Measurements from ENCODE around the gene AMOTL2.

The AMOTL2 gene

DNA sequence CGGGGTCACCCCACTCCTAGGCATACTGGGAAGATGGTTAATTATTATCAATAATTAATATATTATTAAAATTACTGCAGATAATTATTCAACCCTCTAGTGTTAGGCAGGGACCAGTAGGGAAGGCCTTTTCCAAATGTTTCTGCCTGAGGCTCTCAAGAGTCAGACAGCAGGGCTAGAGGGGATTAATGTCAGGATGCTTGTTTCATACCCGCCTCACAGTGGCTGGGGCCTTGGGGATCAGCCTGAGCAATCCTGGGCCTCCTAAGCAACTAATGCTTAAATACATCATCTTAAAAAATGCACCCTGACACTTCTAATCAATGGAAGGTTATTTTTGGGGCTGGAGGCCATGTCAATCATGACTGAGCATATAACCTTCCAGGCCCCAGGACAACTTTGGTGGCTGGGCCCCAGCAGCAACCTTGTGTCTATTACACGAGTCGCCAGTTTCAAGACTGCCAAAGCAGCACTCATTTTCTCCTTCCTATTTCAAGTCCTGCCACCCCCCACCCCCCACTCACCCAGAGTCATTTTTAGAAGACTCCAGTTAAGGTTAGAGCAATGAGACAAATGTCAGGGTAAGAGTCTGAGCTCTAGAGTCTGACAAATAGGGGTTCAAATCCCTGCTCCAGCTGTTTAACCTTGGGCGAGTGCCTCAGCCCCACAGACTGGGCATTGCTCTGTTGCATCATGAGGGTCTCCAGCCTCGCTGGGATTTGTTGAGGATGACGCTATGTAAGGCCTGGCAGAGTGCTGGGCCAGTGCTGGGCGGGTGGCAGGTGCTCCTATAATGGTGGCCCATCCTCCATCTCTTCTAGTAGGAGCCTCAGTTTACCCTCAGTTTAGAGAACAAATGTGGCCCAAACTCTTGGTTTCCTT is 6.1 kb downstream of the AMOTL2 start:
- Mint-ChIP-seq H3K4me1 (peaks cover 84% of the 10 kb centered on the region), H3K4me3 (peak overlapping the region in 2 of 3 experiments; percentile 23 to 50), H3K36me3 (ENCODE audit: low read depth) (peaks cover 76% of the 10 kb centered on the region), H3K9me3 (no peaks in the 10 kb centered on the region), H3K27me3 (ENCODE audit: low read depth) (no peaks in the 10 kb centered on the region), H3K27ac (peak overlapping the region in 2 of 3 experiments; percentile 22 to 42)
- TF ChIP-seq, protein P1, sequence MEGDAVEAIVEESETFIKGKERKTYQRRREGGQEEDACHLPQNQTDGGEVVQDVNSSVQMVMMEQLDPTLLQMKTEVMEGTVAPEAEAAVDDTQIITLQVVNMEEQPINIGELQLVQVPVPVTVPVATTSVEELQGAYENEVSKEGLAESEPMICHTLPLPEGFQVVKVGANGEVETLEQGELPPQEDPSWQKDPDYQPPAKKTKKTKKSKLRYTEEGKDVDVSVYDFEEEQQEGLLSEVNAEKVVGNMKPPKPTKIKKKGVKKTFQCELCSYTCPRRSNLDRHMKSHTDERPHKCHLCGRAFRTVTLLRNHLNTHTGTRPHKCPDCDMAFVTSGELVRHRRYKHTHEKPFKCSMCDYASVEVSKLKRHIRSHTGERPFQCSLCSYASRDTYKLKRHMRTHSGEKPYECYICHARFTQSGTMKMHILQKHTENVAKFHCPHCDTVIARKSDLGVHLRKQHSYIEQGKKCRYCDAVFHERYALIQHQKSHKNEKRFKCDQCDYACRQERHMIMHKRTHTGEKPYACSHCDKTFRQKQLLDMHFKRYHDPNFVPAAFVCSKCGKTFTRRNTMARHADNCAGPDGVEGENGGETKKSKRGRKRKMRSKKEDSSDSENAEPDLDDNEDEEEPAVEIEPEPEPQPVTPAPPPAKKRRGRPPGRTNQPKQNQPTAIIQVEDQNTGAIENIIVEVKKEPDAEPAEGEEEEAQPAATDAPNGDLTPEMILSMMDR (IDR thresholded peaks at IDR 0.05; ENCODE audit: unreplicated experiment in 3 of 3): no peak

DNA sequence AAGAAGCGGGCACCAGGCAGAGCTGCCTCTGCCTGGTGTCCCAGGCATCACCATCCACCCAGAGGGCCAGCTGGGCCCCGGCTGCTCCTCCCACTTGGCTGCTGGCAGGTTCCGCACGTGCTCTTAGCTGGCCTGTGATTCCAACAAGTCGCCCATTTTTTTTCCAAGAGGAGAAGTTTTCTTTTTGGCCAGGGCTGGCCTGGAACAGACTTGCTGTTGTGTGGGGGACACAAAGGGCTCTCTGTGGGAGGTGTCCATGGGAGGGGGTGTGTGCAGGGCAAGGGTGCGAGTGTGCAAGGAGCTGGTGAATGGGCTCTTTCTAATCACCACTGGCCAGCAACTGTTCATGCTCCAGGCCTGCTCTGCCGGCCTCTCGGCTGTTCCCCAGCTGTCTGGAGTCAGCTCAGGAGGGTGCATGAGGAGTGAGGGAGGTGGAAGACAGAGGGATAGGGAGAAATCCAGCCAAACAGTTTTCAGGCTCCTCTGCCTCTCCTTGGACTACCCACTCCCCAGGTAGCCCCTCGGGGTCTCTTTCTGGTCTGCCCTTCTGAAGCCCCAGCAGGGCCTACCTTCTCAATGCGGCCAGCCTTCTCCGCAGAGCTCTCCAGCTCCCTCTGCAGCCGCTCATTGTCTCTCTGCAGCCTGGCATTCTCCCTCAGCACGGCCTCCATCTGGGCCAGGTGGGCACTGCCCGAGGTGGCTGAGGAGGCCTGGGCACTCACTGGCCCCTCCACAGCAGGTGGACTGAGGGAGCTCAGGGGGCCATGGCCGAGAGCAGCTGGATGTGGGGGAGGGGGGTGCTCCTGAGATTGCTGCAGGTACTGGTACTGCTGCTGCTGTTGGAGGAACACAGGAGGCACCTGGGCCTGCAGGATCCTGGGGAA is 7.1 kb downstream of the AMOTL2 start:
- Mint-ChIP-seq H3K9me3 (no peaks in the 10 kb centered on the region), H3K27me3 (ENCODE audit: low read depth) (no peaks in the 10 kb centered on the region), H3K36me3 (ENCODE audit: low read depth) (peaks cover 79% of the 10 kb centered on the region), H3K27ac (peak overlapping the region in 2 of 3 experiments; percentile 30 to 31), H3K4me3 (peak overlapping the region in 1 of 3 experiments; percentile 14), H3K4me1 (peaks cover 84% of the 10 kb centered on the region)
- TF ChIP-seq, protein P1 (IDR thresholded peaks at IDR 0.05; ENCODE audit: unreplicated experiment in 3 of 3): no peak

DNA sequence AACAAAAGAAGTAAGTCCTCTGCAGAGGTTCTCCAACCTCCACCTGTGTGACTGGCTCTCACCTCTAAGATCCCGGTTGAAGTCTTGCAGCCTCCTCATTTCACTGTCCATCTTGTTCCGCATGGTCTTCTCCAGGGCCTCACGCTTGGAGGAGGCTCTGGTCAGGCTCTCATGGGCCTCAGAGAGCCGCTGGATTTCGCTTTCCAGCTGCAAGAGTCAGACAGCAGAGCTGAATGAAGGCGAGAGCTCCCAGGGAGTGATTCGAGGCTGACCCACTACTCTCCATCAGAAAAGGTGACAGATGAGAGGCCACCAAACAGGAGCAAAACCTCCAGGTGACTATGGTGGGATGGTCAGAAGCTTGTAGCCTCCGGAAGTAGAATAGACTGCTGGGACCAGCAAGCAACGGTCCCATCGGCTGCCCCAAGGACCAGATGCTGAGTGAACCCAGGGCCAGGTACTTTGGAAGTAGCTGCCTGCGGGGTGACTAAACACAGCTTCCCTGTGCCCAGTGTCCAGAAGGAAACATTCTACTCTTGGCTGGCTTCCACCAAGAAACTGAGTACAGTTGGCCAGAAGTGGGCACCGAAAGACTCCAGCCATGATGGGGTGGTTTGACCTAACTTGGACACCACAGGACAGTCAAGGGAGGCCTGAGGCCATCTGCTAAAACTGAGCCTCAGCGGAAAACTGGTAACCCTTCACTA is 7.9 kb downstream of the AMOTL2 start:
- TF ChIP-seq, protein P1 (IDR thresholded peaks at IDR 0.05; ENCODE audit: unreplicated experiment in 3 of 3): no peak
- no peak overlapping the region for H3K4me3 Mint-ChIP-seq

DNA sequence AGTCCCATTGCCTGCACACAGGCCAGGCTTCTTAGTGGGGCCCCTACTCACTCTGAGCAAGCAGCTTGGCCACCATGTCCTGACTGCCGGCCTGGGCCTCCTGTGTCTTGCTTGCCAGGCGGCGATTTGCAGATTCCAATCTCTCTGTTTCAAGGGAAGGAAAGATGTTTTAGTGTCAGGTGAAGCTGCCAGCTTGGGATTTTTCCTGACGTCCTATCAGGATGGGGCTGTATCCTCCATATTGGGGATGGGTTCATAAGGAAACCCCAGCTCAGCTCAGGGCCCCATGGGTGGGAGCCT is 8.5 kb downstream of the AMOTL2 start:
- Mint-ChIP-seq H3K4me3 (peak overlapping the region in 1 of 3 experiments; percentile 79), H3K27me3 (ENCODE audit: low read depth) (no peaks in the 10 kb centered on the region), H3K36me3 (ENCODE audit: low read depth) (peaks cover 78% of the 10 kb centered on the region), H3K27ac (peak overlapping the region; percentile 53 to 92 (median 91)), H3K4me1 (peaks cover 80% of the 10 kb centered on the region), H3K9me3 (no peaks in the 10 kb centered on the region)
- TF ChIP-seq, protein P1 (IDR thresholded peaks at IDR 0.05; ENCODE audit: unreplicated experiment in 3 of 3): no peak

More for the DNA sequence above, 7.9 kb downstream of the AMOTL2 start:
- no peaks in the 10 kb centered on the region for H3K9me3 Mint-ChIP-seq
- H3K36me3 Mint-ChIP-seq (ENCODE audit: low read depth): peaks cover 80% of the 10 kb centered on the region
- no peaks in the 10 kb centered on the region for H3K27me3 Mint-ChIP-seq (ENCODE audit: low read depth)
- H3K4me1 Mint-ChIP-seq: peaks cover 83% of the 10 kb centered on the region
- peak overlapping the region in 2 of 3 experiments; percentile 31 to 92 for H3K27ac Mint-ChIP-seq

DNA sequence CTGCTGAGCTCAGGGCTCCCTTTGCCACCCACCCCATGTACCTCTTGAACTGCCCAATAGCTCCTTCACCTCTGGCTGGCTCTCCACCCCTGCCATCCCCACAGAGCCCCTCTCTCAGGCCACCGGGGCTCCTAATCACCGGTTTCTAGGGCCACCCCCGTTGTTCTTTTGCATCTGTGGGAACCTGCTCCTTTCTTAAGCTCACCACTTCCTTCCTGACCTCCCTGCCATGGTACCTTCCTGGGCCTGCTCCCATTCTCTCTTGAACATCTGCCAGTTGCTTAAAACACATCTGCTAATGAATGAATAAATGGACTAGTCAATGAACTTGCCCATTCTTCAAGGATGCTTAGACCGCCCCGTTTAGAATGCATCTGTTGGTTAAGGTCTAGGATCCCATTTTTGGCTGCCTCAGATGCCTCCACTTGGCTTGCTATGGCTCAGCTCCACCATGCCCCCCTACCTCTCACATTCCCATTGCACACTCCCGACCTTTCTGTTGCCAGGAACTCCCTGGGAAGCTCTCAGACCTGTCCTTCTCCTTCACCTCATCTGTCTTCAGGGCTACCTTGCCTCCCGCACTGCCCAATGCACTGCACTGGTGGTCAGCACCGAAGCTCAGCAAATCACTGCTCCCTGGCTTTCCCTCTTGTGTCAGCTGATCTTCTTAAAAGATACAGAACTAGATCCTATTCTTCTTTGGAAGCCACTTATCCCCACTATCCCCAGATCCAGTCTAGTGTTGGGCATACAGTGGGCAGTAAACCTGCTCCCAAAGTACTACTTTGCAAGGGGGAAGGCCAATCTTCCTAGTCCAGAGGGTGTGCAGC is 9.1 kb downstream of the AMOTL2 start:
- H3K9me3 Mint-ChIP-seq: no peaks in the 10 kb centered on the region
- H3K36me3 Mint-ChIP-seq (ENCODE audit: low read depth): peaks cover 79% of the 10 kb centered on the region
- H3K4me1 Mint-ChIP-seq: peaks cover 79% of the 10 kb centered on the region
- H3K4me3 Mint-ChIP-seq: peak overlapping the region; percentile 50 to 79 (median 60)
- TF ChIP-seq, protein P1 (IDR thresholded peaks at IDR 0.05; ENCODE audit: unreplicated experiment in 3 of 3): no peak
- peak overlapping the region; percentile 53 to 92 (median 91) for H3K27ac Mint-ChIP-seq
- H3K27me3 Mint-ChIP-seq (ENCODE audit: low read depth): no peaks in the 10 kb centered on the region
